NCI-H2107 (cell line): ENCODE data around the gene CFAP97D2.
"Not testable (repeated sequence)": the region's sequence is repeated elsewhere in the genome, so short reads cannot be mapped to it uniquely, and the experiment has no call there.

ENCODE experiments used
- DNase-seq: peaks from one replicate; lab custom pipeline; 2025; lab: John Stamatoyannopoulos, UW

The CFAP97D2 gene

DNA sequence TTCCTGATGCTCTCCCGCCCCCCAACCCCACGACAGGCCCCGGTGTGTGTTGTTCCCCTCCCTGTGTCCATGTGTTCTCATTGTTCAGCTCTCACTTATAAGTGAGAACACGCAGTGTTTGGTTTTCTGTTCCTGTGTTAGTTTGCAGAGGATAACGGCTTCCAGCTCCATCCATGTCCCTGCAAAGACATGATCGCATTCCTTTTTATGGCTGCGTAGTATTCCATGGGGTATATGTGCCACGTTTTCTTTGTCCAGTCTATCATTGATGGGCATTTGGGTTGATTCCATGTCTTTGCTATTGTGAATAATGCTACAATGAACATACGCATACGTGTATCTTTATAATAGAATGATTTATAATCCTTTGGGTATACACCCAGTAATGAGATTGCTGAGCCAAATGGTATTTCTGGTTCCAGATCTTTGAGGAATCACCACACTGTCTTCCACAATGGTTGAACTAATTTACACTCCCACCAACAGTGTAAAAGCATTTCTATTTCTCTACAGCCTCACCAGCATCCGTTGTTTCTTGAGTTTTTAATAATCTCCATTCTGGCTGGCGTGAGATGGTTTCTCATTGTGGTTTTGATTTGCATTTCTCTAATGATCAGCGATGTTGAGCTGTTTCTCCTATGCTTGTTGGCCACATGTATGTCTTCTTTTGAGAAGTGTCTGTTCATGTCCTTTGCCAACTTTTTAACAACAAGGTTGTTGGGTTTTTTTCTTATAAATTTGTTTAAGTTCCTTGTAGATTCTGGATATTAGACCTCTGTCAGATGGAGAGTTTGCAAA, 20.0 kb upstream of the CFAP97D2 start:
- not testable (repeated sequence) for DNase-seq

DNA sequence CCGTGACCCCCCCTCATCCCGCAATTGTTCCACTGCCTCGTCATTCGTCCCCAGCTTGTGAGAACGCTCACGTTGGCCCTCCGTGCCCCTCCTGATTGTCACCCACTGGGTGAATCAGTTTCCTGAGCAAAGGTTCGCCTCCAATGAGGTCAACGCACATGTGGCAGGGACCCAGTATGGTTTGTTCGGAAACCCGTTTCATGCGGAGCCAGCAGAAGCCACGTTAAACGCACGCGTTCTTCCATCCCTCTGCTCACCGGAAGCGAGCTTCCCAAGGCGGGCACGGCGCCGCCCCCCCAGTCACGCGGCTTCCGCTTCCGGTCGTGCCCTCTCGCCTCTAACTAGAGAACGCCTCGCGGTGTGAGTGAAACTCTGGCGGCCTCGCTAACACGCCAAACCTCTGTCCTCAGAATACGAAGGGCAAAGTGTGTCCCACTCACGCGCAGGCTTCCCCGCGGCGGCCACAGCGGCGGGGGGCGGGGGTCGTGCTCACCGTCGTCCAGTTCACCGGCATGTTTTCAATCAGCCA, 18.0 kb upstream of the CFAP97D2 start:
- no peak for DNase-seq

DNA sequence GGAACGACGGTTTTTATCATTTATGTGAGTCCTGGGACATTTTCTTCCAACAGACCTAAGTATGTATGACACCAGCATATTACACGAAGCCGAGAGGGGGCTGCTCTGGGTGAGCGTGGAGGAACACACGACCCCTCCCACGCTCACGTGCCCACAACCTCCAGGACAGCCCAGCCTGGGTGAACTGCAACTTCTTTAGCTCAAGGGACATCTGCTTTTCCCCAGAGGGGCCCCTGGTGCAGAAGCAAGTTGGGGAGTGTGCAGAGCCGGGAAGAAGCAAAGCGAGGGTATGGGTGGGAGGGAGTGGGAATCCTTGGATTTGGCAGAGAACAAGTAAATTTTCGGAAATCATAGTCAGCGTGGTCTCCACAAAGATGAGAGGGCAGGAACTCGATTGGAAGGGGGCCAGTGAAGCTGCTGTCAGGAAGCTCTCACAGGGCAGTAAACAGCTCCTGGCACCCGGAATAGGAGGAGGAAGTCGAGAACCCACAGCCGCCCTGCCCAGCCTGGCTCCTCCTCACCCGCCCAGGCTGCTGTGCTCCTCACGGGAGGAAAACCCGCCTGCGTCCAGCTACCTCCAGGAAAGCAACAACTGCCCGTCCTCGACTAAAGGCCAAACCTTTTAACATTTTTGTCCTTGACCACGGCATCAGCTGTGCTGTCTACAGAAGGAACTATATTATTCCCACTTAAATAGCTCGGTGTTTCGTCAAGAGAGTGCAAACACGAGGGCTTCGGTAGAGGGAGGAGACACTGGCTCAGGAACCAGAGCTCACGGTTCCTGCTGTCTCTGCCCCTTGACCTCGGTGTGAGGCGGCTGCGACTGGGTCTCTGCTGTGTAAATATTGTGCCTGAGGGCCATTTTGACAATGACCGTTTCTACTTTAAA, 17.2 kb upstream of the CFAP97D2 start:
- DNase-seq = no peak

DNA sequence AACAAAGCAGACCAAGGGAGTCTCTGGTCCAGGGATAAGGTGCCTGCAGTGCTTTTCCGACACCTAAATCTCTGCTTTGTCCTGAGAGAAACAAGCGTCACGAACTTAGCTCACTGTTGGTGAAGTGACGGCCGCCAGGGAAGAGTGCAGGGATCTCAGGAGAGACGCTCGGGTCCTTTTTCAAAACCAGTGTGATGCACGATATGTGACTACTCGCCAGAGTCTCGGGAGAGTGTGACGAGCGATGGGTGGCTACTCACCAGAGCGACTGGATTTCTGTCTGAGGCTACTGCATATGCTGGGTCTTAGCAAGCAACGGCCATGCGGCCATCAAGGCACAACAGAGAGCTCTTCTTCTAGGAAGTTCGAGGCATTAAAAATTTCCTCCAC, 16.5 kb upstream of the CFAP97D2 start:
- no peak for DNase-seq

DNA sequence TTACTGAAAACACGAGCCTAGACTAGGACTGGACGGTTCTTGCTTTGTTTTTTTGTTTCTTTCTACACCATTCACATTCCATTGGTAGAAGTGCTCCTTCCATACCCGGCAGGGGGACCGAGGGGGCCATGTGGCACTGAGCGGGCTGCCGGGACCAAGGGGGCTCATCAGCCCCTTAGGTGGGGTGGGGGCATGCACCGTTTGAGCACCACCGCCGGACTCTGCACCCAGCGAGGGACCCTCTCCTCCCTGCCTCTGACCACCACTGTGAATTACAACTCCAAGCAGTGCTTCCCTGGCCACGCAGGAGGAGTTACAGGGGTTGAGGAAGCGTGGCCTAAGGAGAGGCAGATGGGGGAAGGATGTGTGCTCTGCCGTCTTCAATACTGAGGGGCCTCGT, 15.0 kb upstream of the CFAP97D2 start:
- DNase-seq = no peak

DNA sequence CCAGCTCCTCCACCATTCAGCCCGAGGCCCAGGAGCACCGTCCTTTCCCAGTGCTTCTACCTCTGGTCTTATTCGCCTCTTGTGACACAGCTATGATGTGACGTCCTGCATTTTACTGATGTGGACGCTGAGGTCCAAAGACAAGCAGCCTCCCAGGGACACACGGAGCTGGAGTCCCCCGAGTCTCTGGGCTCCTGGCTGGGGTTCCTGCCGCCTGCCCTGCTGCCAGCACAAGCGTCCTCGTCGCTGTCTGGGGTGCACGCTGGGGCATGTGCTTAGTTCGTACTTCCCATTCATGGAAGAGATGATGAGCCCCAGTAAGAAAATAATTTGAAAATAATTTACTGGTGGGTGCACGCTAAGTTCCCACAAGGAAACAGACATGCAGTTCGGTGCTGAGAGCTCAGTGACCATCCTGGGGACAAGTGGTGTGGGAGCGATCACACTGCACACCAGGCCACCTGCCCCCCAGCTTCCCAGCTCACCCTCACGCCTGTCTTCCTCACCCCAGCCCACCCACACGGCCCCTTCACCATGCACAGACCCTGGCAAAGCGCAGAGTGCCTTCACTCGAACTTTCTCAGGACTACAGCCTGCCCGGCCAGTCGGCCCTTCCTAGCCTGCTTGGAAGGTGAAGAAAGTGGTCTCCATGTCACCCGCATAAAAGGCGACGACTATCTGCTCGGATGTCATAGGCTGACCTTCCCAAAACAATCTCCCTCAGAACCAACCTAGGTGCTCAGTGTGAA, 14.2 kb upstream of the CFAP97D2 start:
- DNase-seq = no peak

DNA sequence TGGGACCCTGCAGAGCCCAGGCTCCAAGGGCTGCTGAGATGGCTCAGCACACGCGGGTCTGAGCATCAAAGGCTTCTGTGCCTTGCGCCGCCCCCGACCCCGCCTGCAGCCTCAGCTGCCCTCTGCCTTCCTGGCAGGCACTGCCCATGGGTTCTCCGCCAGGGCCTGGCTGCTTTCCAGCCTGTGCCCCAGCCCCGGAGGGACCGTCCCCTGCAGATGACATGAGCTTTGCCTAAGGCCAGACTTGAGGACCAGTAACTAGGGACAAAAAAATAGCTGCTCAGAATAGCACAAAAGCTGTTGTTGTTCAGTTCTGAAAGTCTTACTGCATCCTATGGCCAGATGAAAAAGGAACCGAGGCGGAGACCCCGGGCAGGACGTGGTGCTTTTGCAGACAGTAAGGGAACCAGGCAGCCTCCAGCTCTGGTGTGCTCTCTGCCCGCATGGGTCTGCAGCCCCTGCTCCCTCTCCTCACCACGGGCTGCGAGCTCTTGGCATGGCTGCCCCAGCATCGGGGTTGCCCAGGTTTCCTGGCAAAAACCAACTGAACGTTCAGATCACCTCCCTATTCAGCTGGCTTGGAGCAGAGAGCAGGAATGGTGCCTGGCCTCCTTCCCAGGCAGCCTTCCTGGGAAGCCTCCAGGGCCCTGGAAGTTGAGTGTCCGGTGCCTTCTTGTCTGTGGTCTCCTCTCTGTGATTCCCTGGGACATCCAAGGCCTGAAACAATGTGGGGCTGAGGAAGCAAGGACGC, 12.5 kb upstream of the CFAP97D2 start:
- DNase-seq = no peak

DNA sequence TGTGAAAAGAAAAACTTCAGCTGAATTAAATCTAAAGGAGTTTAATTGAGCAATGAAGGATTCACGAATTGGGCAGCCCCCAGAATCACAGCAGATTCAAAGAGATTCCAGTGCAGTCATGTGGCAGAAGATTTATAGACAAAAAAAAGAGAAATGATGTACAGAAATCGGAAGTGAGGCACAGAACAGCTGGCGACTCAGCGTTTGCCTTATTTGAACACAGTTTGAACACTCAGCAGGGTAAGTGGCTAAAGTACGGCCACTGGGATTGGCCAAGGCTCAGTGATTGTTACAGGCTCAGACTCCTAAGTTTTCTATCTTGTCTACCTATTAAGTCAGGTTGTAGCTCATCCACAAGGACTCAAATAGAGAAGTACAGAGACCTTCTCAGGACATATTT, 11.6 kb upstream of the CFAP97D2 start:
- no peak for DNase-seq

DNA sequence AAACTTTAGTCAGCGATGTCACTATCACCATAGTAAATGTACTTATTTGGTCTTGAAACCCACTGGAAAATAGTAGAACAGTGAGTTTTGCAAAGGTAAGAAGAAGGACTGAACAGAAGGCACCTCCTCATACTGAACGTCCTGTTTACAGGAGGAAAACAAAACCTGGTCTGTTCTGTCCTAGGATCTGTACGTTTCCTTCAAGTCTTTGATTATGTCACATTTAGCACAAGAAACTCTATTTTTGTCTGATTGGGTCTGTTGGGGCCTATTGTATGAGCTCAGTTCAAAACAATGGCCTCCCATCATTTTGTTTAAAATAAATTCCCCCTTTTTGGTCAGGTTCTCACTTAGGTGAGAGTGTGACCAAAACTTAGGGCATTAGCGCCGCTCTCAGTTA, 11.2 kb upstream of the CFAP97D2 start:
- no peak for DNase-seq

DNA sequence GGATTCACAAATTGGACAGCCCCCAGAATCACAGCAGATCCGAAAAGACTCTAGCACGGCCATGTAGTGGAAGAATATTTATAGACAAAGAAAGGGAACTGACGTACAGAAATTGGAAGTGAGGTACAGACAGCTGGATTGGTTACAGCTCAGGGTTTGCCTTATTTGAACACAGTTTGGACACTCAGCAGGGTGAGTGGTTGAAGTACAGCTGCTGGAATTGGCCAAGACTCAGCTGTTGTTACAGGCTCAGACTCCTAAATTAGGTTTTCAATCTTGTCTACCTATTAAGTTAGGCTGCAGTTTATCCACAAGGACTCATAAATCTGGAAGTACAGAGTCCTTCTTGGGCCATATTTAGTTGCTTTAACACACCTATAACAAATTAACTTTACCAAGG, 5.8 kb upstream of the CFAP97D2 start:
- DNase-seq = no peak

DNA sequence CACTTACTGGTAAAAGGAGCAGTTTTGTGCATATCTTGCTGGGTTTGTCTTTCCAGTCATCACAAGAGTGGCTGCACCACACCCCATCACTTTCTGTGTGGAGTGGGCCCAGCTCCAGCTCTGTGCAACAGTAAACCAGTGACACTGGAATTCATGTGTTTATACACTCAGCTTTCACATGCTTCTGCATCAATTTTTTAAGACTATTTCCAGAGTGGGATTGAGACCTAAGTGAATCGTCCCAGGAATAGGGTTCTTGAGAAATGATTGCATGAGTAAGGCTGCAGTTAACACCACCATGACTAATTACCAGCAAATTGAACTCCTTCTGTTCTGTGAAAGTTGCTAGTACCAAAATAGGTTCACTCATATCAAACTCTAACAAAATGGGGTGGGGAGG, 5.3 kb upstream of the CFAP97D2 start:
- no peak for DNase-seq

DNA sequence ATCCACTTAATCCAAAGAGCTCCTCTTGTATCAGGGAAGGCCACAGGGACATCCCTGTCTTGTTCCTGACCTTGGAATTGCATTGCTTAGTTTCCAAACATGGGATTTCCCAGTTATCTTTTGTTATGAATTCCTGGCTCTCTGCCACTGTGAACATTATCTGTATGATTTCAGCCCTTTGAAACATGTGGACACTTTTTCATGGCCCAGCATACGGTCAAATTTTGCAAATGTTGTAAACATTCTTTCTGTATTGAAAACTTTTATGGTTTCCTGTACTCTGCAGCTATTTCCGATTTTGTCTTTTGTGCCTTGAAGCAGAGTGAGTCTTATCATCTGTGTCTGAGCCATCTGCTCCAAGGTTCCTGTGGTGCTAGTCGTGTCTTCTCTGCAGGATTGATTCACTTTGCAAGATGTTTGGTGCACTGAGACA, 4.5 kb upstream of the CFAP97D2 start:
- no peak for DNase-seq

DNA sequence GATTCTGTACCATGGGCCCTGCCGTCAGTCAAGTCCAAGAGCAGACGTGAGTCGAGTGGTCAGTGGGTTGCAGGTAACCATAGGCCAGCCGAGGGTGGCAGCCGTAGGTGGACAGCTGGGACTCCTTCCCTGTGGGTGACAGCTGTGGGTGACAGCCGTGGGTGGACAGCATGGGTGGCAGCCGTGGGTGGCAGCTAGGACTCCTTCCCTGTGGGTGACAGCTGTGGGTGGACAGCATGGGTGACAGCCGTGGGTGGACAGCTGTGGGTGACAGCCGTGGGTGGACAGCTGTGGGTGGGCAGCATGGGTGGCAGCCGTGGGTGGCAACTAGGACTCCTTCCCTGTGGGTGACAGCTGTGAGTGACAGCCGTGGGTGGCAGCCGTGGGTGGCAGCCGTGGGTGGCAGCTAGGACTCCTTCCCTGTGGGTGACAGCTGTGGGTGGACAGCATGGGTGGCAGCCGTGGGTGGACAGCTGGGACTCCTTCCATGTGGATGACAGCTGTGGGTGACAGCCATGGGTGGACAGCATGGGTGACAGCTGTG, 2.6 kb upstream of the CFAP97D2 start:
- not testable (repeated sequence) for DNase-seq

DNA sequence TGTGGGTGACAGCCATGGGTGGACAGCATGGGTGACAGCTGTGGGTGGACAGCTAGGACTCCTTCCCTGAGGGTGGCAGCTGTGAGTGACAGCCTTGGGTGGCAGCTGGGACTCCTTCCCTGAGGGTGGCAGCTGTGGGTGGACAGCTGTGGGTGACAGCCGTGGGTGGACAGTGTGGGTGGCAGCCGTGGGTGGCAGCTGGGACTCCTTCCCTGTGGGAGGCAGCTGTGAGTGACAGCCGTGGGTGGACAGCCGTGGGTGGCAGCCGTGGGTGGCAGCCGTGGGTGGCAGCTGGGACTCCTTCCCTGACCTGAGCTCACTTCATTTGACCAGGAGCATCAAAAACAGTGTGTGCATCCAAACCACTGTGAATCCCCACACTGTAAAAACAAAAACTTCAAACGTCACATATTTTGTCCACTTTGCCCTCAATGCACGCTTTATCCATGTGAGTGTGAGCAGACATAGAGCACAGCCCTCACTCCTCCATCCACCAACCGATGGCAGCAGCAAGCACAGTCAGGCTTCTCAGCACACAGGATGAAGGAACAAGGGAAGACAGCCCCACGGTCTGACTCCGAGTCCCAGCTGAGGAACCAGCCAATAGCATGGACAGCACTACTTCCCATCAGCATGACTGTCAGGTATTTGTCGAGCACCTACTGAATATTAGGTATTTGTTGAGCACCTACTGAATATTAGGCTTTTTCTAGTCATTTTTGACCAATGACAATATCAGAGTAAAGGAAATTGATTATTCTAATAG, 1.6 kb upstream of the CFAP97D2 start:
- no peak for DNase-seq

DNA sequence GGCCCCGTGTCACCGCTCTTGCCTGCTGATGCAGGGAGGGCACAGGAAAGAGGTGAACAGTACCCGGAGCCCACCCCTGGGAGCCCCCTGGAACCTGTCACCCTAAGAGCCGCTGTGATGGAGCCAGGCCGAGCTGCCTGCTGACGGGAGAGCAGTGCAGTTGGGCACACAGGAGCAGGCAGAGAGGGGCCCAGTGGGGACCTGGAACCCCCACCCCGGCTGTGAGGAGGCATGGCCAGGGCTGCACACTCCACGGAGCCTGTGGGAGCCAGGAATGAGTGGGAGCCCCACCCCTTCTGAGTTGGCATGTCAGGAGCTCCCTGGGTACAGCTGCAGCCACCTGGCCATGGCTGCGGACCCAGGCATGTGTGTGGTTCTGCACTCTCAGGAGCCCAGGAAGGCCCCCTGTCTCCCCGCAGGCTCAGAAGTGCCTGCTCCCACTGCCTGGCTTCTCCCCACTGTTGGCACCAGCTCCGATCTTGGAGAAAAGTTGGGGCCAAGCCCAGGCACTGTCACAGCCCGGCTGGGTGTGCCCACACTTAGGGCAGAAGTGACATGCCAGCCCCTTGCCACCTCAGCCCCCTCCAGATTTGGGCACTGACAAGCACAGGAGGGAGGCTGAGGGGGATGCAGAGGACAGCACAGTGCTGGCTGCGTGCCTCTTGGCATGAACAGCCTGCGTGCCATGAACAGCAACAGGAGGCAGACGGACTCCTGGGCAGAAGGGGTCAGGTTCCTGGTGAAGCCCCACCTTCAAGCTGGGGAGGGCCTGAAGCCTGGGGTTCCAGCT, 6.3 kb downstream of the CFAP97D2 start:
- no peak for DNase-seq

DNA sequence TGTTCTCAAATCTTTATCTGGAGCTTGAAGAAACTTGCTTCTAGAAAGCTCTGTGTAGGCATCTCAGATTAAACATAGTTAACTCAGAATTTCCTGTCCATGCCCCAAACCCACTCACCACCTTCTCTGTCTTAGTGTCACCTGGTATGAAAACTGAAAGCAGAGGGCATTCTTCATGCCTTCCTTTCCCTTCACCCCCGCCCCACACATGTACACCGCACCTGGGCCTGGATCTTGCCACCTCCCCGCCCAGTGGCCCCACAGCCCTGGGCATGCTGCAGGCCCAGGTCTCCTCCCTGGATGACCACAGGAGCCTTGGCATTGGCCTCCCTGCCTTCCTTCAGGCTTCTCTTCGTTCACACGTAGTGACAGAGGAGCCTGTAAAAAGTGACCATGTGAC, 15.8 kb downstream of the CFAP97D2 start:
- no peak for DNase-seq

DNA sequence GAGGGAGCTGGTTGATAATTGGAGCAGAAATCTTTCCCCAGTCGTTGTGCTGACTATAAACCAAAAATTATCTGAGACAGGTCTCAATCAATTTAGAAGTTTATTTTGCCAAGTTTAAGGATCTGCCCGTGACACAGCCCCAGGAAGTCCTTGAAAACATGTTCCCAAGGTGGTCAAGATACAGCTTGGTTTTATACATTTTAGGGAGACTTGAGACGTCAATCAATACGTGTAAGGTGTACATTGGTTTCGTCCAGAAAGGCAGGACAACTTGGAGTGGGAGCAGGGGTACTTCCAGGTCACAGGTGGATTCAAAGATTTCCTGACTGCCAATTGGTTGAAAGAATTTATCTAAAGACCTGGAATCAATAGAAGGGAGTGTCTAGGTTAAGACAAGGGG, 17.6 kb downstream of the CFAP97D2 start:
- DNase-seq = no peak

DNA sequence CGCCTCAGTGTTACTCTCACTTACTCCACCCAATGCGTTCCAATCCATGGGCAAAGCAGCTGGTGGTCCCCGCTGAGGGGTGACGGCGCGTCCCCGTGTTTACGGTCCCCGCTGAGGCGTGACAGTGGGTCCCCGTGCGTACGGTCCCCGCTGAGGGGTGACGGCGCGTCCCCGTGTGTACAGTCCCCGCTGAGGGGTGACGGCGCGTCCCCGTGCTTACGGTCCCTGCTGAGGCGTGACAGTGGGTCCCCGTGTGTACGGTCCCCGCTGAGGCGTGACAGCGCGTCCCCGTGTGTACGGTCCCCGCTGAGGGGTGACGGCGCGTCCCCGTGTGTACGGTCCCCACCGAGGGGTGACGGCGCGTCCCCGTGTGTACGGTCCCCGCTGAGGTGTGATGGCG, 19.5 kb downstream of the CFAP97D2 start:
- DNase-seq = no peak

DNA sequence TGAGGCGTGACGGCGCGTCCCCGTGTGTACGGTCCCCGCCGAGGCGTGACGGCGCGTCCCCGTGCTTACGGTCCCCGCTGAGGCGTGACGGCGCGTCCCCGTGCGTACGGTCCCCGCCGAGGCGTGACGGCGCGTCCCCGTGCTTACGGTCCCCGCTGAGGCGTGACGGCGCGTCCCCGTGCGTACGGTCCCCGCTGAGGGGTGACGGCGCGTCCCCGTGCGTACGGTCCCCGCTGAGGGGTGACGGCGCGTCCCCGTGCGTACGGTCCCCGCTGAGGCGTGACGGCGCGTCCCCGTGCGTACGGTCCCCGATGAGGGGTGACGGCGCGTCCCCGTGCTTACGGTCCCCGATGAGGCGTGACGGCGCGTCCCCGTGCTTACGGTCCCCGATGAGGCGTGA, 20.5 kb downstream of the CFAP97D2 start:
- not testable (repeated sequence) for DNase-seq

DNA sequence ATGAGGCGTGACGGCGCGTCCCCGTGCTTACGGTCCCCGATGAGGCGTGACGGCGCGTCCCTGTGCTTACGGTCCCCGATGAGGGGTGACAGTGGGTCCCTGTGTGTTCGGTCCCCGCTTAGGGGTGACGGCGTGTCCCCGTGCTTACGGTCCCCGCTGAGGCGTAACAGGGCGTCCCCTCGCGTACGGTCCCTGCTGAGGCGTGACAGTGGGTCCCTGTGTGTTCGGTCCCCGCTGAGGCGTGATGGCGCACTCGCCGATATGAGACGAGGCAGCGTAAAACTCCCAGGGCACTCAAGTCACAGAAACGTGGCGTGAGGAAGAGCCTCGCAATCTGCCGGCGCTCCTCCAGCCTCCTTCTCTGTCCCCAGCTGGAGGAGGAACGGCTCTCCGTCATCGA, 20.9 kb downstream of the CFAP97D2 start:
- DNase-seq = no peak
